IPS-NIHi11 (cell line): ENCODE measurements around the gene CUBN.
A peak's percentile ranks its signal among the peaks of the same experiment; 100 is the strongest.

Experiments
- DNase-seq: peaks from one replicate; pipeline ENCODE4 v3.0.0; 2012; ENCODE audit warnings: mixed read lengths, low spot score

Gene CUBN

DNA sequence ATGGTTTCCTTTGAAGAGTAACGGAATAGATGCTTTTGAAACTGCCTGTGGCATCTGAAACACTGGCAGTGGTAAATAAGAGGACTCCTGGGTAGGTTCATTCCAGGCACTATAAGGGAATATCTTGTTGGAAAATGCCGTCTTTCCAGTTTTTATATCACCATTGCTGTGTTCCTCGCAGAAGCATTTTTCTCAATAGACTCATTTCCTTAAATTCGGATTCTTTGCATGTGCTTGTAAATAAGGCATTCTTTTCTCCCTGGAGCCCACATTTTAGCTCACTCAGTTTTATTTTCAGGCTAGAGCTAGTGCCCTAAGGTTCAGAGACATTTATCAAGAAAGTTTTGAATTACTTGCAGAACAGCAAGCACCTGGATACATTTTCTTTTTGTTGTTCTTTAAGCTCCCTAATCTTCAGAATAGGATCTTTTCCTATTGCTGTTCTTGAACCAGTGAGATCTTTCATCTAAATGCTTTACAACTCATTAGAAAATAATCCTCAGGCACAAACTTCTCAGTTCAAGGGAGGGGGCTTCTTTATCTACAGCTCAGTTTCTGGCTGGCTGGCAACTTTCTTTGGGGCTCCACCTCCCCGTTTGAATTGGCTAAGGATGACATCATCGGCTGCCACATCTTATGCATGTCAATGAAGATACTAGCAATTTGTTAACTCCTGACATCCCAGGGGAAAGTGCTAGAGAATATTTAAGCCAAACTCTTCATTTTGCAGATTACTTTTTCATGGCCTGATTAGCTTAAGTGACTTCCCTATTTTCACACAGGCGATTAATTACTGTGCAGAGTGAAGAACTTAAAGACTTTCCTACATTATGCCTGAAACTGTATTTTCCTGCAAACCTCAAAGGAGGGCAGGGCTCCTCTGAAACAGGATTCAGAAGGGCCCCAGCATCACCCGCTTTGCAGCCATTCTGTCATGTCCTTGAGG is 178.7 kb downstream of the CUBN start:
- peak; percentile 80 for DNase-seq

DNA sequence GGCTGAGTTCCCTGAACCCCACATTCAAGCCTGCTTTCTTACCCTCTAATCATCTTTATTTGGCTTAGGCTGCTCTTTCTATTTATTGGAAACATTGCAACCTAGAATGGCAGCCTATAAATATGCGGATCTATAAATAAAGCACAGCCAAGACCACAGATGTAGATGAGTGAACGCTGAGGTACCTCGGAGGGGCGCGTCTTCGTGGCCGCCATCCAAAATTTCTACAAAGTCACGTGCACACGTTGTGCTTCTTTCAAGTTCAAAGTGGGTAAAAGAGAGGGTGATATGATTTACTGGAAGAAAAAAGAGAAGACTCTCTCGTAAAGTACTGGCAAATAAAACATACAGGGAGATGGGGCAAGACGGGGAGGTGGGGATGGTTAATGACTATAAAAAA is 179.8 kb downstream of the CUBN start:
- DNase-seq, result no peak

DNA sequence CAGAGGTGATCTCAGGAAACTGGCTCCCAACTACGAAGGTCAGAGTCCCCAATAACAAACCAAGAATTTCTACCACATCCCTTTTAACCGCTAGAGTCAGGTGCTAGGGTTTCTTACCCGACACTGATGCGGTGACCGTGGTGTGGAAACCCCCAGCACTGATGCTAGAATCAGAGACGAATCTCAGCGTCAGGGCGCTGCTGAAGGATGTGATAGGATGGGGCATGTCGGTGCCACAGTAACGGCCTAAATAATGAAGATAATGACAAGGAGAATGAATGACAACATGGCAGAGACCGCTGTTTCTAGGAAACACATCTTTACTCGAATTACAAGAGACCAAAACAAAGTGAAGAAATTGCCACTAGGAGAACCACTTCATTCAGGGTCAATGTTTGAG is 181.2 kb downstream of the CUBN start:
- no peak for DNase-seq

DNA sequence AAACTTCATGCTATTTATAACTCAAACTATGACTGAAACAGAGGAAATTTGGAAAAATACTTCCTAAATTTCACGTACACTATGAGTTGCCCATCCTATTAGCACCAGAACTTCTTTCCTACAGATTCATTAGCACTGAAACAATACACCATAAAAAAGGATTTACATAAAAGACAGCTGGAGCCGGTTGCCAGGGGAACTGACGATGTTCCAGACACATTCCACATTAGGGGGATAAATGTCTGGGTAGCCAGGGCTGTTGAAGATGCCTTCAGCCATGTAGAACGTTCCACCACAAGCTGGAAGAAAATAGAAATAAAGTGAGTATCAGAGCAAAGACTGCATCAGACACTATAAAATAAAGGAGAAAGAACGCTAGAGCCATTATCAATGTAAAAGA is 182.5 kb downstream of the CUBN start:
- DNase-seq, result no peak

DNA sequence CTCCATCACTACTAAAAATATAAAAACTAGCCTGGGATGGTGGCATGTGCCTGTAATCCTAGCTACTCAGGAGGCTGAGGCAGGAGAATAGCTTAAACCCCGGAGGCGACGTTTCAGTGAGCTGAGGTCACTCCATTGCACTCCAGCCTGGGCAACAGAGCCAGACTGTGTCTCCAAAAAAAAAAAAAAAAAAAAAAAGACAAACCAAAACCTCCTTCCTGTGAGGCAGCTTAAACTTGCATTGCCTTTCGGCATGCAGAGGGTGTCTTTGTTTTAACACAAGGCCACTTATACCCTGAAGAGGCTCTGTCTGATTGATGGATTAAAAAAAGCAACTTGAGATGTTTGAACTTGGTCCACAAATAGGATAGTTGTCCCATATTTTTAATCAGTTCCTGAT is 184.0 kb downstream of the CUBN start:
- DNase-seq, result no peak

DNA sequence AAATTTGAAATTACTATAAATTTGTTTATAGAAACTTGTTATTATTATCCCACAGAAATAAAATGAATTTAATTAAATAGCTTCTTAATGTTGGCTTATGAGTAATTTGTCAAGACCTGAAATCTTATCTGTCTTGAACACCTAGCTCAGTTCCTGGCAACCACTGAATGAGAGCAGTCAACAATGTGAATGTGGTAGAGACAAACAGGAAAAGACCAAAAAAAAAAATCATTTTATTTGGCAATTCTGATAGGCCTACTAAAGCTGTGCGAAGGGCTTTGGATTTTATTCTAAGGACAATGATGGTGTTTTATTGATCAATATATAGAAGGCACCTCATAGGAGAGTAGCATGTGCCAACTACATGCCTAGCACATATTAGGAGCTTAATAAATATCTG is 184.6 kb downstream of the CUBN start:
- DNase-seq, result no peak

DNA sequence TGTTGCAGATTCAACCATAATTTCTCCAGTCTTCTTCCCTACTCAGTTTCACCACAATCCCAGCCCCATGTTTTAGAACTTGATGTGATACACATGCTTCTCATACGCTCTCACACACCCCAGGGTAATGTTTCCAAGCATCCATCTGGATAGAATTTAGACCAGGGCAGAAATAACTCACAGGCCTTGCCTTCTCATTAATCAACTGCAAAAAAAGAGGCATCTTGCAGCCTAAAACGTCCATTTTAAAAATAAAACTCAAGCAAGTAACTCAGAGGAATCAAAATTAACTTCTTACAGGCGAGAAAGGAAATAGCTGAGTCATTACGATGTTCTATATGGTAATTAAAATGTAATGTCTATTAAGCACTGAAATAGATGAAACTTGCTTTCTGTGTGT is 185.2 kb downstream of the CUBN start:
- DNase-seq, result no peak

DNA sequence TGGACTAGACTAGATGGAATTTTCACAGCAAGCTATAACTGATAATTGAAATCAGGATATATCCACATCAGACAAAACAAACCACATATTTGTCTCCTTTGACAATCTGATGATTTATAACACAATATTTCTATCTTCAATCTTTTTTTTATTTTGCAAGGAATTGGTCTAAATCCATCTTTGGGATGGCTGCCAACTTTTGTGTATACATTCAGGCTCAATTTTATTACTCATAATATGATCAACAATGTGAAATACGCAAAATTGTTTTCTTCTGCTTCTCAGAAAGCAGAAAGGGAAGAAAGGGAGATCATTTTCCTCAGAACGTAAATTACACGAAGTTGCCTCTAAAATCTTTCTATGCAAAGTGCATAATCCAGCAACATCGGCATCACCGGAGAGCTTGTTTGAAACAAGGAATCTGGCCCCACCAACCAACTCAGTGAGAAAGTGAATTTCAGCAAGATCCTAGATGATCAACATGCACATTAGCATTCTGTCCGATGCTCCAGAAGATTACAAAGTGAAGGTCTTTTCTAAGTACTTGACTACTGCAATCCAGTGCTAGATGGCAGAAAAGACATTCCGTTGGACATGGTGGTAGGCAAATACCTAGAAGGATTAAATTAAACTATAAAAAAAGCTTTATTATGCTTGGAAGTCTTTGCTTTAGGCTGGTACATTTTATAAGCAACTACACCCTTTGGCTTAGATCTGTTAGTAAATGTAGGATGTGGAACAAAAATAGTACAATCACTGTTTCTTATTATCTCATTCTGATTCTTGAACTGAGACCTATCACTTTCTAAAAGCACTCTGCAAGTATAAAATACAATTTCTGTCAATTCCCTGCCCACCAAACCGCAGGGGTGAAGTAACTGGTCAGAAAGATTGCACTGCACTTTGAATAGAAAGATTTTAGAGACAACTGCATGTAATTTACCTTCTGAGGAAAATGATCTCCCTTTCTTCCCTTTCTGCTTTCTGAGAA is 186.0 kb downstream of the CUBN start:
- DNase-seq, result no peak

DNA sequence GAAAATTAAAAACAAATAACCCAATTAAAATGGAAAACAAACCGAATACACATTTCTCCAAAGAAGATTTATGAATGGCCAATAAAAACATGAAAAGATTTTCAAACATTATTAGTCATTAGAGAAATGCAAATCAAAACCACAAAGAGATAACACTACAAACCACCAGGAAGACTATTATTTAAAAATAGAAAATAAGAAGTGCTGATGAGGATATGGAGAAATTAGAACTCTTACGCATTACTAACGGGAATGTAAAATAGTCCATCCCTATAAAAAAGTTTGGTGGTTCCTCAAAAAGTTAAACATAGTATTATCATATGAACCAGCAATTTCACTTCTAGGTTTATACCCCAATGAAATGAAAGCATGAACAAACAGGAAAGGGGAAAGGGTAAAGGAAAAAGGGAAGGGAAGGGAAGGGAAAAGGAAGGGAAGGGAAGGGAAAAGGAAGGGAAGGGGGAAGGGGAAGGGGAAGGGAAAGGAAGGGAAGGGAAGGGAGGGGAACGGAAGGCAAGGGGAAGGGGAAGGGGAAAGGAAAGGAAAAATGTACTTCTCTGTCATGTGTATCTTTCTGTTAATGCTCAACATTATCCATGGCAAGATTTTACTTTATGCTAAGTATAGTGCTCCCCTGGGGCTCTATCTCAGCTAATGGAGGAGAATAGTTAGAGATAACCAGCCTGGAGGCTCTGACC is 187.1 kb downstream of the CUBN start:
- DNase-seq, result no peak

DNA sequence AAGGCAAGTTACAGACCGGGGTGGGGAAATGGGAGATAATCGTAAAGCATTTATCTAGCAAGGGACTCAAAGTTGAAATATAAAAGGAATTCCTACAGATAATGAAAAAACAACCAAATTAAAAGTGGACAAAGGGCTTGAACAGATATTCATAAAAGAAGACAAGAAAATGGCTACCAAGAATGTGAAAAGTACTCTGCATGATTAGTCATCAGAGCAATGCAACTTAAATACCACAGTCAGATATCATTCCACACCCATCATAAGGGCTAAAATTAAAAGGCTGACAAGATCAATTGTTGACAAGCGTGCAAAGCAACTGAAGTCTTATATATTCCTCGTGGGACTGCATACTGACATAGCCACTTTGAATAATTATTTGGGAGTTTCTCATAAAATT is 187.7 kb downstream of the CUBN start:
- DNase-seq, result no peak

DNA sequence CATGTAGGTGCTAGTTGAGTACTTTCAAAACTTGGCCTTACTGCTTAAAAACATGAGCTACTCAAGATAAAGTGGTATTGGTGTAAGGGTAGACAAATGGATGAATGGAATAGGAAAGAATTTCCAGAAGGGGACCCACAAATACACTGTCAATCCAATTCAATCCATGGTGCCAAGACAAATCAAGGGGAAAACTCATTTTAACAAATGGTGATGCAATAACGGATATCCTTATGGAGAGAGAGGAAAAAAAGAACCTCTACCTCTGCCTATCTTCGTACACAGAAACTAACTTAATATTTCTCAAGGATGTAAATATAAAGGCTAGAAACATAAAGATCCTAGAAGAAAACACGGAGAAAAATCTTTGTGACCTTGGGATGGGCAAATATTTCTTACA is 188.5 kb downstream of the CUBN start:
- no peak for DNase-seq

DNA sequence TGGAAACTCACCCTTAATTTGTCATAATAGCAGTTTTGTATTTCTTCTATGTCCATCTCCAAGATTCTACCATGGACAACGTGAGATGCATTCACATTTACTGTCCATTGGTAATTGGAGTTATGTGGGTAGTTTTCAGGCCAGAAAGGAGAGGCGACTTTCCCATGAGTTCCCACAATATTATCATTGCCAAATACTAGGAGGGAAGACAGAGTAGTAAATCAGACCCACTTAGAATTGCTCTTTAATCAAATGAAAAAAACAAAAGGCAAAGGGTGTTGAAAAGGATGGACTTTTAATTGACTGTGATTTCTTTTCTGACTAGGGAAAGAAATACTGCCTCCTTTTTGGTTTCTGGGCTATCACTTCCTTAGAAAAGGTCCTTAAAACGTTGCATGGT is 190.7 kb downstream of the CUBN start:
- DNase-seq, result no peak

DNA sequence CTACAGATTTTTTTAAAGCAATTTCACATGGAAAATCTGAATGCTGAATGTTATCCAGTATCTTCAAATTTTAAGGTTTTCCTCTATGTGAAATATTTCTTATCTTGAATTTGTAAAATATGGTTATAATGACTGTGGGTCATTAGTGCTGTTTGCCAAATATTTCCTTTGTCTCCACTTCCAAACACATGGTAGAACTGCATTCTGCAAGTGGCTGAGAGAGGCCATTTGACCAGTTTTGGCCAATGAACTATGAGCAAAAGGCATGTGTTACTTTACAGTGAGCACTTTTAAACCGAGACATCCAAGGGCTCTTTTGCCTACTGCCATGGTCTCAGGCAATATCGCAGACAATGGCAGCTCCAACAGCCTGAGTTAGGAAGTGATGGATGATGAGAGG is 195.2 kb downstream of the CUBN start:
- no peak for DNase-seq

DNA sequence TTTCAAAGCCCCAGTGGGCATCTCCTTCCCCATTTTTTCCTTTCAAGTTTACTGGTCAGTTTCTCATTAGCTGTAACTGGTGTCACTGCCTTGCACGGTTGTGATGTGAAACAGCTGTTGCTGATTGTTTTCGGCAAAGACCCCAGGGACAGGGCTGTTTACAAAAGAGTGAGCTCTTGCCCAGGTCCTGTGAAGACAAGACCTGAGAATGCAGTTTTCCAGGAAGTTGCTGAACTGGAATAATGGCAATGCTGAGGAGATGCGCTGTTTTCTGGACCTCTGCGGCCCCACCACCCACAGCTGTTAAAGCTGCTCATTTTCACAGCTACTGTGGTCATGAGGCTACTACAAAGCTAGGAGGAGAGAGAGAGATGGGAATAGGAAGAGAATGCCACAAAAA is 195.8 kb downstream of the CUBN start:
- no peak for DNase-seq

DNA sequence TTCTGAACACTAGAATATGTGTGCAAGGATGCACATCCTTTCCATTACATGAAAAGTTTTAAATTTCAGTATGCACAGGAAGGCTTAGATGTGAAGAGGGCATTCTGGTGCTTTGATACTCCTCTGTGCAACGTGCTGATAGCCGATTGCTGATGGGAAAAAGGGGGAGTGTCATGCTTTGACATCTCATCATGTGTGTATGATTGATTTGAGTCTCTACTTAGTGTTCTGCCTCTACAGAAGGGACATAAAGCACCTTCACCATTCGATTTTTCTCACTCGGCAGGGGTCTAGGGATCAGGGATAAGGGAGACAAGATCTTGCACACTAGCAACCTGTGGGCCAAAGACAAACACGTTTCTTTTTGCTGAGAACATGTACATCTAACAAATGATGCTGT is 197.7 kb downstream of the CUBN start:
- DNase-seq, result no peak

DNA sequence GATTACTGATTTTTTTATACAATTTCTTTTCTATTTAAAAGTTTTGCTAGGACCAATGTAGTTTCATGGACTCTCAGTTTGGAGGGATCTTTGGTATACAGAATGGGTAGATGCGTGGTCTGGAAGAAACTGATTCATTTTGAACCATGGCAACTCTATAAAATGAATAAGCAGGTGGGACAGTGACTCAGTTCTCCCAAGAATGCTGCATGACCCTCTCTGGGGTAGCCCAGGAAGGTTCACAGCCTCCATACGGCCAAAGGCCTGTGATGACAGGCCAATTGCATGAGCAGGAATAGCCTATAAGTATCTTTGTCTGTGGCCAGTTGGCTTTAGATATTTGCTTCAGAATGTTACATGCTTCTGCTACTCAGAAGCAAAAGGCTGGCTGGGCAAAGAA is 199.1 kb downstream of the CUBN start:
- no peak for DNase-seq

DNA sequence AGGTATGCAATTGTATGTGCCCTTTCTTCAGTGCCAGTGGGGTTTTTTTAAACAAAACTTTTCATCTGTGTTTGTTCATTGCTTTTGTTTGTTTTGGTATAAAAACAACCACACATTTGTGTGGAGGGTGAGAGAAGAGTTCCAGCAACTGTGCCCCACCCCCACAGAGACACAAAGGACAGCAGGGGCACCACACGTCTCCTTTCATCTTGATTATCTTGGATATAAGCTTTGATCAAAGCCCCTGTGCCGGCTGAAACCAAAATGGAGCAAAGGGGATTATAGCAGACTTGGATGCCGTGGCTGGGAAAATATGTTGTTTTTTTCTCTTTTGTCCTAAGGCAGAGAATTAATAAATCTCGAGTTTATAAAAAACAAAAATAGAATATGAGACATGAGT is 200.5 kb downstream of the CUBN start:
- DNase-seq, result peak; percentile 41

DNA sequence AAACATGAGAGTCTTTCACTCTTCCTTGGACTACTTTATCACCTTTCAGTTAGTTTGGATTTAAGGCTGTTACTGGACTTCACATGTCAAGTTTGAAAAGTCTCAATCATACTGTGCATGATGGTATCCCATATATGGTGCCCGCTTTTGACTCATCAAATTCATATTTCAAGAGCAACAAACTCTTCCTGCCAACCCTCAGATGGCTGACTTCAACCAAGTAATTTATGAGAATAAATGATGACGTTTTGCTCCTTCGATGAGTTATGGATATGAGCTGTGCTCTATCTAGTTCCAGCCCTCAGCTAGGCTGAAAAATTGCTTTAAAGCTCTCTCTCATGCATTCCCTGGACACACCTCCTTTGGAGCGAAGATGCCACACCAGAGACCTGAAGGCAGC is 202.1 kb downstream of the CUBN start:
- no peak for DNase-seq

DNA sequence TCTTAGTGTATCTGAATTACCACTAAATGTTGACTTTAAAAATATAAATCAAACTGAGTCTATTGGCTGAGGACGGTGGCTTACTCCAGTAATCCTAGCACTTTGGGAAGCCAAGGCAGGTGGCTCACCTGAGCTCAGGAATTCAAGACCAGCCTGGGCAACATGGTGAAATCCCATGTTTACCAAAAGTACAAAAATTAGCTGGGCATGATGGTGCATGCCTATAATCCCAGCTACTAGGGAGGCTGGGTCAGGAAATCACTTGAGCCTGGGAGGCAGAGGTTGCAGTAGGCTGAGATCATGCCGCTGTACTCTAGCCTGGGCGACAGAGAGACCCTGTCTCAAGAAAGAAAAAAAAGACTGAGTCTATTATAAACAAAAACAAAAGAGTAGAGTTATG is 205.9 kb downstream of the CUBN start:
- no peak for DNase-seq

DNA sequence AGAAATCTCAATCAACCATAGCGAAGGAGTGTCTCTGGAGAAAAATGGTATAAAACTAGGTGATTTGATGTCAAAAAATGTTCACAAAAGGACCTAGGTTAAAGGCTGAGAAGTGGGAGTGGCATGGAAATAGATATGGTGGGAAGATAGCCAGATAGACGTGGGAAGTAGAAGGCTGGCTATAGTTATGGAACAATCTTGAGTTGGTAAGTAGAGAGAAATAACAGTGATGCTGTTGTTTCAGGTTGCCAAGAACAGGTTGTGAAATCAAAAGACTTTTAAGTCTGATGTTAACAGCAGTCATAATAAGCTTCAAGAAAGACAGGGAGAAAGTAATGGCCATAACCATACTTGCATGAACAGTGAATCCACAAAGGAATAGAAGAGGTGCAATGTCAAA is 206.3 kb downstream of the CUBN start:
- no peak for DNase-seq

DNA sequence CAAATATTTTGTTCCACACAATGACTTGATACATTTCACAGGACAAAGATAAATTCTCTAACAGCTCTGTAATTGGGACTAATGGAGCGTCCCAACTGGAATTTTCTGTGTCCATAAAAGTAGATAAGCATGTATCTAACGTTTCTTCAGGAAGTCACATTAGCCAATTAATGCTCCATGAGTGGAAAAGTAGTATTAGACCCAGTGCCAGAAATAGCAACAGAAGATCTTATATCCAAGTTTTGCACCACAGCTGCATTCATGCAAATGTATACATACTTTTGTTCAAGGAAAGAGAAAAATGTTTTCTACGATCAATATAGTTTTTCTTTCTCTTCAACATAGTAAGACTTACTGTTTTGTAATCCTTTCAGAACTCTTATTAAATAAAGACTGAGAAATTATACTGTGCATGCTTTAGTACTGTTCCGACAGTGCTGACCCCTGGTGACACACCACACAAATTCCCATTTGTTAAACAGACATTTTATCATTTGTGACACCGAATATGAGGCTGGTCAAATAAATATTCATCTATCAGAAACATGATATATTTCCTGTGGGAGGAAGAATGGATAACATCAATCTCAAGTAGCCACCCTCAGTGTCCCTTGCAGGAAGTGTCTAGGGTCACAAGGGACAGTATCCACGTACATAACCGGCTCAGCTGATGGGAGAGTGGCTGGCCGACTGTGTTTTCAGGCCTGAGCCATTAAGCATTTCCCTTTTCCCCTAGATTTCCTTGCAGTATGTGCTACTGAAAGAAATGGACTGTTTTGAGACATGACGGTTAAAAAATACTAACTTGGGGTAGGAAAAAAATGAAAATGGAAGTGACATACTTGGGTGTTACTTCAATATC is 210.3 kb downstream of the CUBN start:
- DNase-seq, result no peak
